GM13976 (cell line): ENCODE results near the gene SOX5.

Experiments used
- DNase-seq: peaks from one replicate; pipeline ENCODE4 v3.0.0; 2012; ENCODE audit warnings: low spot score
- in situ Hi-C: fragments of 300-500 bp; cut with MboI; formaldehyde crosslinking; loops from one replicate; pipeline ENCODE4 v1.12.0; 2022; ENCODE audit warnings: low sequenced_read_pairs, mixed read lengths, inconsistent platforms; ENCODE audit not compliant: unreplicated experiment
- TF ChIP-seq, protein P1 (sequence below): IDR thresholded peaks from 2 replicates; pipeline ENCODE4 v1.5.1; 2012; ENCODE audit warnings: borderline replicate concordance, mild to moderate bottlenecking; ENCODE audit not compliant: insufficient read depth; ENCODE audit errors: extremely low read depth, missing control alignments, control extremely low read depth

The SOX5 gene

DNA sequence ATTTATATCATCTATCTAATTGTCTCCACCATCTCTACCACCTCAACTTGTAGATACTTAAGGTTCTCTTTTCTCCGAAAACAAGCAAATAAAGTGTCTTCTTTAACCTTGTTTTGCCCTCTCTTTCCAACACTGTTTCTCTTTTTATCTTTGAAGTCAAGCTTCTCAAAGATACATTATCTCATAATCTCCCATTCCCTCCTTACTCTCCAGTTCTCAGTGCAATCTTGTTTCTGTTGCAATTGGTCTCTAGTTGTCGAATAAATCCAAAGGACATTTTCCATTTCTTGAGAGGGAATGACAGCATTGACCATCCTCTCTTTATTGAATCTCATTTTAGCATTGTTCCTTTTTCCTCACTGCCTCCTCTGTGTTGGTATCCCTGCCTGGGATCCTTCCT is 383.3 kb downstream of the SOX5 start:
- TF ChIP-seq, protein P1, sequence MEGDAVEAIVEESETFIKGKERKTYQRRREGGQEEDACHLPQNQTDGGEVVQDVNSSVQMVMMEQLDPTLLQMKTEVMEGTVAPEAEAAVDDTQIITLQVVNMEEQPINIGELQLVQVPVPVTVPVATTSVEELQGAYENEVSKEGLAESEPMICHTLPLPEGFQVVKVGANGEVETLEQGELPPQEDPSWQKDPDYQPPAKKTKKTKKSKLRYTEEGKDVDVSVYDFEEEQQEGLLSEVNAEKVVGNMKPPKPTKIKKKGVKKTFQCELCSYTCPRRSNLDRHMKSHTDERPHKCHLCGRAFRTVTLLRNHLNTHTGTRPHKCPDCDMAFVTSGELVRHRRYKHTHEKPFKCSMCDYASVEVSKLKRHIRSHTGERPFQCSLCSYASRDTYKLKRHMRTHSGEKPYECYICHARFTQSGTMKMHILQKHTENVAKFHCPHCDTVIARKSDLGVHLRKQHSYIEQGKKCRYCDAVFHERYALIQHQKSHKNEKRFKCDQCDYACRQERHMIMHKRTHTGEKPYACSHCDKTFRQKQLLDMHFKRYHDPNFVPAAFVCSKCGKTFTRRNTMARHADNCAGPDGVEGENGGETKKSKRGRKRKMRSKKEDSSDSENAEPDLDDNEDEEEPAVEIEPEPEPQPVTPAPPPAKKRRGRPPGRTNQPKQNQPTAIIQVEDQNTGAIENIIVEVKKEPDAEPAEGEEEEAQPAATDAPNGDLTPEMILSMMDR, result no peak
- in situ Hi-C loops, result no loop called here
- no peak for DNase-seq

DNA sequence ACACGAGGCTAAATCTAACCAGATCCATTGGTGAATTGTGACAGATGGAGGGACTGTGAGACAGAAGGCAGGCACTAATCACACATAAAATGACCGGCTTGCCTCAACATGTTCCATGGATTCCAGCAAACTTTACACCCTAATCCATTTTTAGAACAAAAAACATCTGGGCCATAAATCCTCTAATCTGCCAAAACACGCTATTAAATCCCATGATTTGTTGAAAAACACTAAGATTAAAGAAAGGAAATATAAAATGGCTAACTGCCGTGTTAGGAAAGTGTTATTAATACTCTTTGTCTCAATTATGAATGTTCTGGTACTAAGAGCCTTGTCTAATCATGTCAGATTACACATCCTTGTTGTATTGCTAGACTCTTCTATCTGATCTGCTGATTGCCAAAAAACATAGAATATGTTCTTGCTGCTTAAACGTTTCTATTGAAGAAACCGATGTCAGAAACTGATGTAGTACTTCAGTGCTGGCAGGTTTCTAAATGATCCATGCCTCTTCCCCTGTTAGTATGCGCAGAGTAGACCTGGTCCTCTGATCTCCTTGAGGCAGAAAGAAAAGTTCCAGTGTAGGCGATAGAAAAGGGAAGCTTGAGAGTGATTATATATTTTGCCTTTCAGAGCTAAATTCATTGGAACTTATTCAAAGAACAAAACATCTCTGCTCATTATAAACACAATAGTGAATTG is 384.9 kb downstream of the SOX5 start:
- DNase-seq, result no peak
- TF ChIP-seq, protein P1, result no peak
- in situ Hi-C loops, result no loop called here

DNA sequence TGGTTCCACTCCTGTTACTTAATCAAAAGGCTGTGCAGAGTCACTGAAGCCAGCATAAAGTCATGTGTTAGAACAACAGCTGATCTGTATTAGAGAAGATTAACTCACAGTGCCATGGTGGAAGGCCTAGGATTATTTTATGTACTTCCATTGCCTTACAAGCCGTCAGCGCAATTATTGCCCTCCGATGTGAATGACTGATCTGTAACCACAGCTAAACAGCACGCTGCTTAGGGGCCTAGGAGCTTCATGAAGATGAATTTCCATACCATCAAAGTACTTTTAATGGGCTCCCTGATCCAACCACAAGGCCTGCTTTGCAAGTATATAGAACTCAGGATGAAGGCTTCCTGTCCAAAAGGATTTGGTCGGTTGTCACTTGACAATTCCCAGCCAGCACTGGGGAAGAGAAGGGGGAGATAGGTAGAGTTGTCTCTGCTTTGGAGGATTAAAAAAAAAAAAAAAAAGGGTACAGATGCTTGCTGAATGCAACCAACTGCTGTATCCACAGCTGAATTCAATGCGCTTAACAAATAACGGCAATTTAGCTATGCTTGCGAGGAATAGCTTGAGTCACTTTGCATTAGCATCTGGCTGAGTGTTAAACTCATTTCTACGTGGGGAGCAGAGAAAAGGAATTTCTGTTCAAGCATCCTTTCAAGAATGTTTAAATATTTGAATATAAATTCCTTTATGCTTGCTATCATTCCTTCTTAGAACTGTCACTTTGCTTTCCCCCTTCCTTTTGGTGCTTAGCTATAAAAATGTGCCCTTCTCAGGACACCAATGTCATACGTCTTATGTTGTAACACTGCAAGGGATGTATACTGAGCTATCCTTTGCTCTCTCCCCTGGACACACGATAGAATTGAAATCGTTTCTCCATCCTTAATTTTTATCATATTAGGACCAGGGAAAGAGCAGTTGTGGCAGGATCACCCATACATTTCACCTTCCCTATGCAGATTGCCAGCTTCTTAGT is 387.8 kb downstream of the SOX5 start:
- in situ Hi-C loops, result no loop called here
- TF ChIP-seq, protein P1, result no peak
- no peak for DNase-seq

GRCh38 chr12:23560611-23561010 is 388.9 kb downstream of the SOX5 start:
- in situ Hi-C loops, result no loop called here
- TF ChIP-seq, protein P1, result no peak
- DNase-seq, result no peak

GRCh38 chr12:23559268-23559753 is 390.2 kb downstream of the SOX5 start:
- TF ChIP-seq, protein P1, result no peak

GRCh38 chr12:23556661-23557060 is 392.8 kb downstream of the SOX5 start:
- in situ Hi-C loops, result no loop called here
- TF ChIP-seq, protein P1, result no peak
- no peak for DNase-seq

More at GRCh38 chr12:23559268-23559753, 390.2 kb downstream of the SOX5 start:
- in situ Hi-C loops, result no loop called here
- DNase-seq, result no peak
